Neural cell (in vitro differentiated cells): Measurements from ENCODE around the gene GPHN. TPM values are rescaled to one million over a fixed set of nuclear protein-coding genes. Genes with fewer than 3 reads are reported as not detected.

Experiments used
- H2AFZ ChIP-seq: fragments of 200-600, 300-800 bp; sonication (generic), shearing (Covaris generic); 2 replicates; pipeline ENCODE4 v1.6.0; 2014; ENCODE audit warnings: low read depth, mild to moderate bottlenecking, antibody characterized with exemption, low read length, moderate library complexity
- H3F3A ChIP-seq: fragments of 200-600 bp; shearing (Covaris generic); 2 replicates; pipeline ENCODE4 v1.6.1; 2016; ENCODE audit warnings: mild to moderate bottlenecking, moderate library complexity, mixed read lengths, antibody characterized with exemption, low read length; ENCODE audit not compliant: insufficient read depth, poor library complexity, severe bottlenecking
- H3K27ac ChIP-seq: fragments of 200-600, 300-800 bp; sonication (generic), shearing (Covaris generic); 2 replicates; pipeline ENCODE4 v1.5.1; 2014; ENCODE audit warnings: mild to moderate bottlenecking, low read length, moderate library complexity
- H3K27me3 ChIP-seq: fragments of 300-800, 200-600 bp; sonication (generic), shearing (Covaris generic); 2 replicates; pipeline ENCODE4 v1.6.0; 2014; ENCODE audit warnings: mild to moderate bottlenecking, low read depth, low read length, moderate library complexity; ENCODE audit not compliant: insufficient read depth
- H3K36me3 ChIP-seq: fragments of 300-800, 200-600 bp; sonication (generic), shearing (Covaris generic); 2 replicates; pipeline ENCODE4 v1.5.1; 2014; ENCODE audit warnings: mild to moderate bottlenecking, antibody characterized with exemption, low read length, moderate library complexity; ENCODE audit not compliant: insufficient read depth
- H3K4me2 ChIP-seq: fragments of 300-800, 200-600 bp; sonication (generic), shearing (Covaris generic); 2 replicates; pipeline ENCODE4 v1.6.0; 2014; ENCODE audit warnings: mild to moderate bottlenecking, low read length
- H3K4me3 ChIP-seq: fragments of 300-800, 200-600 bp; sonication (generic), shearing (Covaris generic); 2 replicates; pipeline ENCODE4 v1.5.1; 2014; ENCODE audit warnings: mild to moderate bottlenecking, low read length, moderate library complexity
- H3K79me2 ChIP-seq: fragments of 200-600 bp; shearing (Covaris generic); replicated peaks from 2 replicates; pipeline ENCODE4 v1.6.0; 2014; ENCODE audit warnings: mild to moderate bottlenecking, low read length, moderate library complexity; ENCODE audit not compliant: insufficient read depth
- H3K9ac ChIP-seq: fragments of 300-800, 200-600 bp; sonication (generic), shearing (Covaris generic); 2 replicates; pipeline ENCODE4 v1.6.1; 2016; ENCODE audit warnings: mild to moderate bottlenecking, low read length, mixed read lengths
- H3K9me2 ChIP-seq: fragments of 200-600 bp; shearing (Covaris generic); 2 replicates; pipeline ENCODE4 v1.6.1; 2016; ENCODE audit warnings: mild to moderate bottlenecking, low read length, mixed read lengths; ENCODE audit not compliant: insufficient read depth
- H3K9me3 ChIP-seq: fragments of 200-600, 300-800 bp; sonication (generic), shearing (Covaris generic); 2 replicates; pipeline ENCODE4 v1.6.1; 2016; ENCODE audit warnings: mild to moderate bottlenecking, mixed run types, low read length, moderate library complexity, mixed read lengths
- H4K20me1 ChIP-seq: fragments of 200-600 bp; shearing (Covaris generic); 2 replicates; pipeline ENCODE4 v1.6.1; 2016; ENCODE audit warnings: mild to moderate bottlenecking, mixed run types; ENCODE audit not compliant: insufficient read depth
- CTCF ChIP-seq: fragments of 450-650 bp; IDR thresholded peaks from 2 replicates; pipeline ENCODE4 v1.5.1; 2014; ENCODE audit warnings: antibody characterized with exemption, mild to moderate bottlenecking, moderate library complexity; ENCODE audit not compliant: poor library complexity, severe bottlenecking
- EP300 ChIP-seq: fragments of 450-650 bp; conservative IDR thresholded peaks from 2 replicates; pipeline ENCODE4 v1.6.1; 2014; ENCODE audit warnings: antibody characterized with exemption, mild to moderate bottlenecking, moderate library complexity; ENCODE audit not compliant: poor library complexity, severe bottlenecking
- EZH2 ChIP-seq: fragments of 200-600, 300-800 bp; shearing (Covaris generic), sonication (generic); IDR thresholded peaks from 2 replicates; pipeline ENCODE4 v1.6.1; 2014; ENCODE audit warnings: antibody characterized with exemption, low read length, borderline replicate concordance, mild to moderate bottlenecking; ENCODE audit not compliant: insufficient read depth, poor library complexity, severe bottlenecking
- MXI1 ChIP-seq: fragments of 450-650 bp; conservative IDR thresholded peaks from 2 replicates; pipeline ENCODE4 v1.6.1; 2014; ENCODE audit warnings: antibody characterized with exemption, mild to moderate bottlenecking; ENCODE audit not compliant: poor library complexity, severe bottlenecking
- POLR2AphosphoS5 ChIP-seq: IDR thresholded peaks from 2 replicates; pipeline ENCODE4 v1.6.1; 2012
- RAD21 ChIP-seq: fragments of 450-650 bp; conservative IDR thresholded peaks from 2 replicates; pipeline ENCODE4 v1.6.1; 2014; ENCODE audit warnings: antibody characterized with exemption, mild to moderate bottlenecking, moderate library complexity
- REST ChIP-seq: IDR thresholded peaks from 2 replicates; pipeline ENCODE4 v1.6.1; 2012; ENCODE audit warnings: borderline replicate concordance
- SMC3 ChIP-seq: fragments of 450-650 bp; conservative IDR thresholded peaks from 2 replicates; pipeline ENCODE4 v1.6.1; 2014; ENCODE audit warnings: antibody characterized with exemption, mild to moderate bottlenecking, moderate library complexity; ENCODE audit not compliant: poor library complexity
- TAF1 ChIP-seq: IDR thresholded peaks from 2 replicates; pipeline ENCODE4 v1.6.1; 2012; ENCODE audit warnings: low read depth
- polyA plus RNA-seq: library from polyadenylated mRNA; depleted of rRNA; stranded (reverse); fragments of >200 nt; gene quantifications from 2 replicates; pipeline ENCODE4 v1.2.3, GENCODE V29; 2014

GPHN gene
- polyA plus RNA-seq, 1 donor from 2014 or later, result 135 TPM

- H3K4me3 ChIP-seq, result no peak overlapping the region
- H3F3A ChIP-seq, result no peaks in the 10 kb centered on the region
- H4K20me1 ChIP-seq, result no peaks in the 10 kb centered on the region
- no peak overlapping the region for H2AFZ ChIP-seq
- H3K9me2 ChIP-seq, result no peaks in the 10 kb centered on the region
- peaks cover 8% of the 10 kb centered on the region for H3K79me2 ChIP-seq
- H3K27me3 ChIP-seq, result no peaks in the 10 kb centered on the region
- no peak overlapping the region for H3K27ac ChIP-seq
- no peaks in the 10 kb centered on the region for H3K9me3 ChIP-seq
- no peak for TF ChIP-seq EP300
- no peak for TF ChIP-seq TAF1
- TF ChIP-seq SMC3, result no peak
- TF ChIP-seq REST, result no peak
- TF ChIP-seq CTCF, result no peak
- TF ChIP-seq MXI1, result no peak
- no peak for TF ChIP-seq POLR2AphosphoS5
- TF ChIP-seq EZH2, result no peak
- no peak for TF ChIP-seq RAD21
- no peak overlapping the region for H3K9ac ChIP-seq
- H3K36me3 ChIP-seq, result peaks cover 7% of the 10 kb centered on the region
- no peak overlapping the region for H3K4me2 ChIP-seq
Observed at GRCh38 chr14:66601932-66602578, 94.1 kb downstream of the GPHN start.

GRCh38 chr14:66603945-66604344 lies 96.0 kb downstream of the GPHN start:
- H3K9me3 ChIP-seq, result no peaks in the 10 kb centered on the region
- H3F3A ChIP-seq, result no peaks in the 10 kb centered on the region
- H3K9me2 ChIP-seq, result no peaks in the 10 kb centered on the region
- H3K79me2 ChIP-seq, result peaks cover 13% of the 10 kb centered on the region
- no peak overlapping the region for H3K4me3 ChIP-seq
- no peak overlapping the region for H3K9ac ChIP-seq
- H4K20me1 ChIP-seq, result no peaks in the 10 kb centered on the region
- no peaks in the 10 kb centered on the region for H3K36me3 ChIP-seq
- H2AFZ ChIP-seq, result no peak overlapping the region
- TF ChIP-seq TAF1 (no peak), REST (no peak), MXI1 (no peak), CTCF (no peak), EP300 (no peak), RAD21 (no peak), SMC3 (no peak), EZH2 (no peak), POLR2AphosphoS5 (no peak)
- H3K27ac ChIP-seq, result no peak overlapping the region
- no peaks in the 10 kb centered on the region for H3K27me3 ChIP-seq
- H3K4me2 ChIP-seq, result no peak overlapping the region
